K562 (cell line): ENCODE results near the gene LPGAT1. TPM values are rescaled to one million over a fixed set of nuclear protein-coding genes. Genes with fewer than 3 reads are reported as not detected.
A peak's percentile ranks its signal among the peaks of the same experiment; 100 is the strongest.

Experiments used
- CUX1 ChIP-seq: fragments of 200-800 bp; sonication (Bioruptor generic); IDR thresholded peaks from 2 replicates; pipeline ENCODE4 v1.6.1; 2016; ENCODE audit warnings: missing genetic modification characterization, missing compliant biosample characterization
- DDX20 ChIP-seq: fragments of 450-650 bp; IDR thresholded peaks from 2 replicates; pipeline ENCODE4 v1.6.1; 2016; ENCODE audit warnings: missing genetic modification characterization, low read depth, mild to moderate bottlenecking, missing compliant biosample characterization, moderate library complexity
- FOXM1 ChIP-seq, 2 experiments: fragments of 450-650 bp in 1 of 2; sonication (generic) in 1 of 2; formaldehyde crosslinking in 1 of 2; IDR thresholded peaks; 2 replicates each; pipeline versions ENCODE4 v1.6.1 to v1.9.0; 2017 to 2022; ENCODE audit warnings: low read depth in 2 of 2, mild to moderate bottlenecking in 2 of 2, missing genetic modification reagents in 1 of 2, moderate library complexity in 1 of 2
- HINFP ChIP-seq: fragments of 450-650 bp; conservative IDR thresholded peaks from 2 replicates; pipeline ENCODE4 v1.6.1; 2016; ENCODE audit warnings: missing genetic modification characterization, low read depth, mild to moderate bottlenecking, control low read depth, missing compliant biosample characterization
- LCOR ChIP-seq: sonication (generic); formaldehyde crosslinking; IDR thresholded peaks from 2 replicates; pipeline ENCODE4 v1.8.0; 2022; ENCODE audit warnings: mild to moderate bottlenecking, missing genetic modification reagents
- MAFF ChIP-seq: IDR thresholded peaks from 2 replicates; pipeline ENCODE4 v1.6.1; 2012; ENCODE audit warnings: low read length, improper control_type of control experiment
- MCM2 ChIP-seq: fragments of 450-650 bp; IDR thresholded peaks from 2 replicates; pipeline ENCODE4 v1.6.1; 2017; ENCODE audit warnings: low read depth, mild to moderate bottlenecking
- NR2C1 ChIP-seq, 2 experiments: fragments of 450-650 bp; IDR thresholded peaks; 2 replicates each; pipeline ENCODE4 v1.6.1; 2017; ENCODE audit warnings: mild to moderate bottlenecking in 2 of 2, antibody characterized with exemption in 1 of 2, inconsistent platforms in 1 of 2, missing compliant biosample characterization in 1 of 2, missing genetic modification characterization in 1 of 2
- NR4A1 ChIP-seq, 2 experiments: fragments of 250-450 bp in 1 of 2; fragments of 450-650 bp in 1 of 2; sonication (Bioruptor Pico) in 1 of 2; IDR thresholded peaks; 2 replicates each; pipeline versions ENCODE4 v1.4.0 to v1.6.1; 2016 to 2020; ENCODE audit warnings: mild to moderate bottlenecking in 2 of 2, missing compliant biosample characterization in 1 of 2, missing genetic modification characterization in 1 of 2, moderate library complexity in 1 of 2
- PTRF ChIP-seq: fragments of 450-650 bp; IDR thresholded peaks from 2 replicates; pipeline ENCODE4 v1.6.1; 2016; ENCODE audit warnings: mild to moderate bottlenecking, missing genetic modification characterization, missing compliant biosample characterization
- PYGO2 ChIP-seq: fragments of 450-650 bp; IDR thresholded peaks from 2 replicates; pipeline ENCODE4 v1.6.1; 2016; ENCODE audit warnings: mild to moderate bottlenecking, missing genetic modification characterization, moderate library complexity, missing compliant biosample characterization
- SAP30 ChIP-seq: fragments of 200-600 bp; sonication (generic); IDR thresholded peaks from 2 replicates; pipeline ENCODE4 v1.6.1; 2012; ENCODE audit warnings: borderline replicate concordance, low read depth, mild to moderate bottlenecking, moderate library complexity, low read length, control low read depth, inconsistent platforms; ENCODE audit not compliant: insufficient read depth, poor library complexity, severe bottlenecking
- SNAPC5 ChIP-seq: fragments of 250-450 bp; sonication (Bioruptor Pico); IDR thresholded peaks from 2 replicates; pipeline ENCODE4 v1.8.0; 2021; ENCODE audit warnings: moderate library complexity, mild to moderate bottlenecking, inconsistent platforms
- SRSF9 ChIP-seq: fragments of 200-400 bp; formaldehyde crosslinking; IDR thresholded peaks from 2 replicates; pipeline ENCODE4 v1.6.1; 2017; ENCODE audit warnings: low read depth, low read length, borderline replicate concordance
- THAP12 ChIP-seq: fragments of 250-450 bp; sonication (Bioruptor Pico); IDR thresholded peaks from 2 replicates; pipeline ENCODE4 v1.9.0; 2021; ENCODE audit warnings: mild to moderate bottlenecking, inconsistent platforms
- ZFP36 ChIP-seq: fragments of 150-350 bp; IDR thresholded peaks from 2 replicates; pipeline ENCODE4 v1.6.1; 2018; ENCODE audit warnings: low read length, low read depth; ENCODE audit not compliant: partially characterized antibody
- polyA plus RNA-seq, 8 experiments: library from polyadenylated mRNA; depleted of rRNA in 4 of 8; stranded (reverse) in 5 of 8; unstranded in 3 of 8; fragments of >200 nt; fragmentation: Nextera tagmentation in 2 of 8; fragmentation: Illumina TruSeq in 1 of 8; extraction: Ambion mirVana in 2 of 8; extraction: Trizol in 1 of 8; gene quantifications; 2 replicates each; pipeline versions ENCODE4 v1.2.1 to v1.2.3, GENCODE V29; 2011 to 2014; ENCODE audit warnings: inconsistent platforms in 1 of 8, missing spikeins in 1 of 8
- total RNA-seq, 7 experiments: library from RNA; depleted of rRNA in 6 of 7; stranded (reverse); fragments of >200 nt in 6 of 7; fragmentation: Illumina TruSeq in 2 of 7; extraction: Trizol in 2 of 7; gene quantifications; 2 replicates each; pipeline versions ENCODE4 v1.2.1 to v1.2.3, GENCODE V29; 2011 to 2021; ENCODE audit warnings: low replicate concordance in 1 of 7

Gene LPGAT1
- total and polyA plus RNA-seq, 9 of the 15 experiments (the other 6 are each of a cell fraction or from before 2014, with no cell fraction given): 5.7 to 31.4 (median 16.3) TPM

GRCh38 chr1:211710566-211711314 lies 119.8 kb downstream of the LPGAT1 start (continued):
- TF ChIP-seq CUX1: peak; percentile 53; the same call in 1 of the 2 replicates
- no peak for TF ChIP-seq ZFP36
- TF ChIP-seq DDX20 (tag): peak; percentile 77; the same call in 1 of the 2 replicates
- TF ChIP-seq SAP30: no peak
- peak; percentile 63; the same call in 1 of the 2 replicates for TF ChIP-seq HINFP (tag)
- no peak for TF ChIP-seq MCM2
- TF ChIP-seq NR2C1 (IDR thresholded peaks at IDR 0.05): no peak
- peak; percentile 83 for TF ChIP-seq NR2C1 (tag; IDR thresholded peaks at IDR 0.05)
- TF ChIP-seq FOXM1 (IDR thresholded peaks at IDR 0.05; ENCODE audit: low read depth): no peak
- no peak for TF ChIP-seq FOXM1 (CRISPR knock-in tag; IDR thresholded peaks at IDR 0.05; ENCODE audit: low read depth)
- TF ChIP-seq NR4A1 (CRISPR knock-in tag; IDR thresholded peaks at IDR 0.05): no peak
- TF ChIP-seq NR4A1 (tag; IDR thresholded peaks at IDR 0.05): peak; percentile 95
- TF ChIP-seq PTRF: peak; percentile 78; the same call in 1 of the 2 replicates
- TF ChIP-seq THAP12 (CRISPR knock-in tag): no peak
- TF ChIP-seq SNAPC5 (CRISPR knock-in tag): no peak
- no peak for TF ChIP-seq SRSF9
- TF ChIP-seq MAFF: peak; percentile 1; the same call in 1 of the 2 replicates
- peak; percentile 85 for TF ChIP-seq PYGO2 (tag)
- TF ChIP-seq LCOR: no peak
